Inferior parietal cortex (tissue), 1 donor: ENCODE results near the gene PGP.

Experiments used
- DNase-seq: peaks from one replicate; pipeline ENCODE4 v3.0.0-alpha.2; 2016; ENCODE audit errors: extremely low spot score

PGP gene

GRCh38 chr16:2237493-2238149 is 23.0 kb upstream of the PGP start:
- DNase-seq: no peak

GRCh38 chr16:2237102-2237482 is 22.5 kb upstream of the PGP start:
- no peak for DNase-seq

GRCh38 chr16:2236337-2237101 is 21.9 kb upstream of the PGP start, which contains the start of gene DNASE1L2:
DNASE1L2 (plus strand) TSS chr16:2236444; CDS start chr16:2236817, 373 bp downstream.
- no peak for DNase-seq

- DNase-seq: no peak
Observed at GRCh38 chr16:2235695-2236336, 21.2 kb upstream of the PGP start.

- DNase-seq: no peak
Observed at GRCh38 chr16:2235234-2235651, 20.6 kb upstream of the PGP start.

- DNase-seq: no peak
Observed at GRCh38 chr16:2234813-2235170, 20.2 kb upstream of the PGP start.

GRCh38 chr16:2233872-2234812 is 19.5 kb upstream of the PGP start:
- no peak for DNase-seq

GRCh38 chr16:2233046-2233775 is 18.6 kb upstream of the PGP start:
- no peak for DNase-seq

- no peak for DNase-seq
Observed at GRCh38 chr16:2232094-2232990, 17.7 kb upstream of the PGP start.

- DNase-seq: no peak
Observed at GRCh38 chr16:2231016-2231931, 16.6 kb upstream of the PGP start.

- DNase-seq: no peak
Observed at GRCh38 chr16:2230376-2230775, 15.7 kb upstream of the PGP start.

- no peak for DNase-seq
Observed at GRCh38 chr16:2229632-2230250, 15.1 kb upstream of the PGP start.

GRCh38 chr16:2229091-2229490 is 14.5 kb upstream of the PGP start:
- no peak for DNase-seq

- DNase-seq: no peak
Observed at GRCh38 chr16:2228161-2228824, 13.7 kb upstream of the PGP start.

- no peak for DNase-seq
Observed at GRCh38 chr16:2226918-2227317, 12.3 kb upstream of the PGP start.

GRCh38 chr16:2226245-2226793 is 11.7 kb upstream of the PGP start:
- no peak for DNase-seq

- DNase-seq: peak; percentile 8
Observed at GRCh38 chr16:2223942-2224486, 9.4 kb upstream of the PGP start.
